OCI-LY1 (cell line): ENCODE measurements around the gene DHX9.

Source experiments
- H2AFZ ChIP-seq: fragments of 200-600 bp; sonication (generic), shearing (Covaris generic); 2 replicates; pipeline ENCODE4 v1.6.0; 2014; ENCODE audit warnings: antibody characterized with exemption, mild to moderate bottlenecking, low read length
- H3F3A ChIP-seq: fragments of 200-600 bp; sonication (generic), shearing (Covaris generic); 2 replicates; pipeline ENCODE4 v1.6.0; 2014; ENCODE audit warnings: mild to moderate bottlenecking, antibody characterized with exemption, low read length, moderate library complexity; ENCODE audit not compliant: insufficient read depth
- H3K27ac ChIP-seq: fragments of 200-600 bp; sonication (generic); 2 replicates; pipeline ENCODE4 v1.5.1; 2014; ENCODE audit warnings: low read length, mixed run types, mild to moderate bottlenecking, low read depth; ENCODE audit not compliant: poor library complexity, severe bottlenecking
- H3K27me3 ChIP-seq: fragments of 200-600 bp; sonication (generic); 2 replicates; pipeline ENCODE4 v1.6.0; 2014; ENCODE audit warnings: antibody characterized with exemption, mild to moderate bottlenecking, low read length, moderate library complexity; ENCODE audit not compliant: insufficient read depth
- H3K36me3 ChIP-seq: fragments of 200-600 bp; sonication (generic); 2 replicates; pipeline ENCODE4 v1.6.1; 2014; ENCODE audit warnings: mild to moderate bottlenecking, antibody characterized with exemption, low read length, moderate library complexity, mixed read lengths; ENCODE audit not compliant: insufficient read depth
- H3K4me1 ChIP-seq: fragments of 200-600 bp; sonication (generic); 2 replicates; pipeline ENCODE4 v1.5.1; 2014; ENCODE audit warnings: mild to moderate bottlenecking, low read length, moderate library complexity; ENCODE audit not compliant: insufficient read depth, severe bottlenecking
- H3K4me2 ChIP-seq: fragments of 200-600 bp; sonication (generic), shearing (Covaris generic); 2 replicates; pipeline ENCODE4 v1.6.1; 2014; ENCODE audit warnings: low read length
- H3K4me3 ChIP-seq: fragments of 200-600 bp; sonication (generic); 2 replicates; pipeline ENCODE4 v1.5.1; 2014; ENCODE audit warnings: low read length, low read depth, mild to moderate bottlenecking, mixed read lengths; ENCODE audit not compliant: poor library complexity, severe bottlenecking
- H3K79me2 ChIP-seq: fragments of 200-600 bp; shearing (Covaris generic); 2 replicates; pipeline ENCODE4 v1.6.1; 2016; ENCODE audit warnings: mixed run types, low read length, mixed read lengths; ENCODE audit not compliant: insufficient read depth
- H3K9ac ChIP-seq: fragments of 200-600 bp; sonication (generic), shearing (Covaris generic); 2 replicates; pipeline ENCODE4 v1.6.1; 2014; ENCODE audit warnings: mild to moderate bottlenecking, low read length, mixed read lengths
- H3K9me2 ChIP-seq: fragments of 200-600 bp; sonication (generic), shearing (Covaris generic); 2 replicates; pipeline ENCODE4 v1.6.1; 2014; ENCODE audit warnings: low read depth, mild to moderate bottlenecking, low read length, mixed read lengths
- H3K9me3 ChIP-seq: fragments of 200-600 bp; shearing (Covaris generic); 2 replicates; pipeline ENCODE4 v1.6.1; 2014; ENCODE audit warnings: low read length, mixed read lengths
- H4K20me1 ChIP-seq: fragments of 200-600 bp; sonication (generic), shearing (Covaris generic); 2 replicates; pipeline ENCODE4 v1.6.0; 2016; ENCODE audit warnings: mild to moderate bottlenecking, low read length; ENCODE audit not compliant: insufficient read depth
- EZH2 ChIP-seq: fragments of 200-600 bp; sonication (generic), shearing (Covaris generic); IDR thresholded peaks from 2 replicates; pipeline ENCODE4 v1.8.0; 2017; ENCODE audit warnings: borderline replicate concordance, mixed run types, mild to moderate bottlenecking, antibody characterized with exemption, low read length, moderate library complexity, mixed read lengths
- TF ChIP-seq, protein P1 (sequence below): fragments of 200-600 bp; sonication (generic), shearing (Covaris generic); IDR thresholded peaks from 2 replicates; pipeline ENCODE4 v1.5.1; 2017; ENCODE audit warnings: mild to moderate bottlenecking, antibody characterized with exemption, low read length, moderate library complexity, mixed read lengths

Gene DHX9

DNA sequence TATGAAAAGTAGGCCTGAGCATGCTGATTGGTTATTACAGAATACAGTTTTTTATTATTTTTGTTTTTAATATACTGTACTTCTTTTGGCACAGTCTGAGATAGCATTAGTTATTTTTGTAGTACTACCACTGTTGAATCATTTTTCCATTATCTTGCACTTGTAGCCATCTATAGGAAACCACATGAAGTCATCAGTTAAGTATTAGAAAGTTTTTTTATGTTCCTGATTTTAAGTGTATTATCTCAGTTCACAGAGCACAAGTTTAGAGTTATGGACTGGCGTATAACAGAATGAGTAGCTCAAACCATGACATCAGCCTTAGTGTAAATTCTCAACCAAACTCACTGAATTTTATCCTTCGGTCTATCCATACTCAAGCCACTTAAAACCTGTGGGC, 22.8 kb downstream of the DHX9 start:
- Histone ChIP-seq H2AFZ (no peak overlapping the region), H3K9me3 (no peaks in the 10 kb centered on the region), H3K4me3 (no peak overlapping the region), H3K9ac (no peak overlapping the region), H4K20me1 (no peaks in the 10 kb centered on the region), H3K79me2 (0 out of 2 replicates have a peak, but pooled peaks cover 3% of the 10 kb centered on the region), H3K9me2 (no peaks in the 10 kb centered on the region), H3K4me1 (no peaks in the 10 kb centered on the region), H3K27ac (no peak overlapping the region), H3F3A (no peaks in the 10 kb centered on the region), H3K4me2 (no peak overlapping the region), H3K27me3 (no peaks in the 10 kb centered on the region), H3K36me3 (peaks cover 98% of the 10 kb centered on the region)
- TF ChIP-seq EZH2, result no peak
- TF ChIP-seq, protein P1, sequence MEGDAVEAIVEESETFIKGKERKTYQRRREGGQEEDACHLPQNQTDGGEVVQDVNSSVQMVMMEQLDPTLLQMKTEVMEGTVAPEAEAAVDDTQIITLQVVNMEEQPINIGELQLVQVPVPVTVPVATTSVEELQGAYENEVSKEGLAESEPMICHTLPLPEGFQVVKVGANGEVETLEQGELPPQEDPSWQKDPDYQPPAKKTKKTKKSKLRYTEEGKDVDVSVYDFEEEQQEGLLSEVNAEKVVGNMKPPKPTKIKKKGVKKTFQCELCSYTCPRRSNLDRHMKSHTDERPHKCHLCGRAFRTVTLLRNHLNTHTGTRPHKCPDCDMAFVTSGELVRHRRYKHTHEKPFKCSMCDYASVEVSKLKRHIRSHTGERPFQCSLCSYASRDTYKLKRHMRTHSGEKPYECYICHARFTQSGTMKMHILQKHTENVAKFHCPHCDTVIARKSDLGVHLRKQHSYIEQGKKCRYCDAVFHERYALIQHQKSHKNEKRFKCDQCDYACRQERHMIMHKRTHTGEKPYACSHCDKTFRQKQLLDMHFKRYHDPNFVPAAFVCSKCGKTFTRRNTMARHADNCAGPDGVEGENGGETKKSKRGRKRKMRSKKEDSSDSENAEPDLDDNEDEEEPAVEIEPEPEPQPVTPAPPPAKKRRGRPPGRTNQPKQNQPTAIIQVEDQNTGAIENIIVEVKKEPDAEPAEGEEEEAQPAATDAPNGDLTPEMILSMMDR, result no peak

DNA sequence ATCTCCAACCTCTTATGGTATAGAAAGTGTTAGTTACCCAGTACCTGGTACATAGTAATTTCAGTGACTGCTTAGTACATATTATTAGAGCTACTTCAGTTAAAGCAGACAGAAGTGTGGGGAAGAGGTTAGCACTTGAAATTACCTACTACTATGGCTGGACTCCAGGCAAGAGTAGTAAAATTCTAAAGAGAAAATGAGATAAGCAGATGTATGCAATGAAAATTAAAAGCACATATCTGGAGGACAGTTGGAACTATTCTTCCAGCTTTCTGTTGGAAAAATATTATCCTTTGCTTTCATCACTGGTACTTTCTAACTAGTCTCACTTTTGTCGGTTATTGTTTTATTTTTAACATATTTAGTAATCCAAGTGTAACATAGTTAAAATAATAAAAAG, 23.7 kb downstream of the DHX9 start:
- Histone ChIP-seq H2AFZ (no peak overlapping the region), H3K4me2 (no peak overlapping the region), H3K27me3 (no peaks in the 10 kb centered on the region), H3K4me1 (no peaks in the 10 kb centered on the region), H3K4me3 (no peak overlapping the region), H3K9me3 (no peaks in the 10 kb centered on the region), H3F3A (no peaks in the 10 kb centered on the region), H3K27ac (no peak overlapping the region), H3K9ac (no peak overlapping the region), H3K9me2 (no peaks in the 10 kb centered on the region), H3K36me3 (peaks cover 98% of the 10 kb centered on the region), H4K20me1 (no peaks in the 10 kb centered on the region), H3K79me2 (0 out of 2 replicates have a peak, but pooled peaks cover 3% of the 10 kb centered on the region)
- no peak for TF ChIP-seq EZH2
- TF ChIP-seq, protein P1, result no peak

DNA sequence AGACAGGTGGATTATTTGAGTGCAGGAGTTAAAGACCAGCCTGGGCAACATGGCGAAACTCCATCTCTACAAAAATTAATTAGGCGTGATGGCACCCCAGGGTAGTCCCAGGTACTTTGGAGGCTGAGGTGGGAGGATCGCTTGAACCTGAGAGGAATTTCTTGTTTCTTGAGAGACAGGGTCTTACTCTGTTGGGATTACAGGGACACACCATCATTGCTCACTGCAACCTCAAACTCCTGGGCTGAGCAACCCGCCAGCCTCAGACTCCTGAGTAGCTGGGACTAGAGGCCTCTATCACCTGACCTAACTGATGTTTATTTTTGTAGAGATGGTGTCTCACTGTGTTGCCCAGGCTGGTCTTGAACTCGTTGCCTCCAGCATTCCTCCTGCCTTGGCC, 24.8 kb downstream of the DHX9 start:
- Histone ChIP-seq H3K4me2 (no peak overlapping the region), H3F3A (no peaks in the 10 kb centered on the region), H3K9me3 (no peaks in the 10 kb centered on the region), H3K27ac (no peak overlapping the region), H3K9ac (no peak overlapping the region), H3K4me1 (no peaks in the 10 kb centered on the region), H3K79me2 (0 out of 2 replicates have a peak, but pooled peaks cover 3% of the 10 kb centered on the region), H3K27me3 (no peaks in the 10 kb centered on the region), H3K4me3 (no peak overlapping the region), H3K9me2 (no peaks in the 10 kb centered on the region), H3K36me3 (peaks cover 98% of the 10 kb centered on the region), H2AFZ (no peak overlapping the region), H4K20me1 (no peaks in the 10 kb centered on the region)
- TF ChIP-seq, protein P1, result no peak
- no peak for TF ChIP-seq EZH2
